Activated CD8-positive, alpha-beta memory T cell treated with anti-CD3 and anti-CD28 coated beads, Interleukin-2, amount 50 U/mL, for 48 hours (primary cell): ENCODE results near the gene GRN.
"Not testable (repeated sequence)": the region's sequence is repeated elsewhere in the genome, so short reads cannot be mapped to it uniquely, and the experiment has no call there.

Experiments used
- DNase-seq: peaks from one replicate; pipeline ENCODE4 v3.0.0-alpha.2; 2020

Gene GRN

GRCh38 chr17:44383861-44384260 is 38.8 kb downstream of the GRN start:
- no peak for DNase-seq

GRCh38 chr17:44384281-44384822 is 39.2 kb downstream of the GRN start:
- DNase-seq = no peak

GRCh38 chr17:44384823-44385286 is 39.8 kb downstream of the GRN start:
- no peak for DNase-seq

GRCh38 chr17:44385287-44386181 is 40.4 kb downstream of the GRN start:
- DNase-seq = peak; percentile 96

DNA sequence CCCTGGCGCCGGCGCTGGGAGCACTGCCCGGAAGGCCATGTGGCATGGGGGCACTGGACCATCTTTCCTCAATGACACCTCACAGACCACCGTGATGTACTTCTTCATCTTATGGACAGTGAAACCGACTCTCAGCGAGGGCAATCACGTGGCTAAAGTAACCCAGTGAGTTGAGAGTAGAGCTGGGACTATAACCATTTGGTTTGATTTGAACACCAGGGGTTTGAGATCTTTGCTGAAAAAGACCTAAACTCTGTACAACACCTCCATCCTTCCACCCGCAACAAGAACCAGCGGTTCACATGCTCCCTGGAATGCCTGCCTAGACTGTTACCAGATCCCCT is 41.1 kb downstream of the GRN start:
- no peak for DNase-seq

GRCh38 chr17:44387804-44388203 is 42.7 kb downstream of the GRN start:
- no peak for DNase-seq

DNA sequence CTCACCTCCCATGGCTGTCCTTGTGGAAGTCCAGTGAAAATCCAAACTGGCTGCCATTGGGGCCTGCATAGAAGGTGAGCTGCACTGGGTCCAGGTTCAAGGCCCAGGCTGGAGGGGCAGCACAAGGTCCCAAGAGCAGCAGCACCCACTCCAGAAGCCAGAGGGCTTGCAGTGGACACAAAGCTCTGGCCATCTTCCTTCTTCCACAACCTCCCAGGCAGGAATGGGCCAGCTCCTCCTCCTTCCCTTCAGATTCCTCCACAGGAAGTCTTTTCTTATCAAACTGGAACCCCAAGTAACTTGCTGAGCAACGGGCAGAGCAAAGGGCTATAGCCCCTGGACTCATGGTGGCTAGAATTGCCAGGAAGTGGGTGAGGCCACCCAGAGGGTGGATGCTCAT is 44.2 kb downstream of the GRN start, which contains the start of gene ITGA2B:
TSS of gene ITGA2B (minus strand) at position 369 of the 400 bp plus-strand sequence. CDS start at position 193, 176 bp downstream.
- no peak for DNase-seq

DNA sequence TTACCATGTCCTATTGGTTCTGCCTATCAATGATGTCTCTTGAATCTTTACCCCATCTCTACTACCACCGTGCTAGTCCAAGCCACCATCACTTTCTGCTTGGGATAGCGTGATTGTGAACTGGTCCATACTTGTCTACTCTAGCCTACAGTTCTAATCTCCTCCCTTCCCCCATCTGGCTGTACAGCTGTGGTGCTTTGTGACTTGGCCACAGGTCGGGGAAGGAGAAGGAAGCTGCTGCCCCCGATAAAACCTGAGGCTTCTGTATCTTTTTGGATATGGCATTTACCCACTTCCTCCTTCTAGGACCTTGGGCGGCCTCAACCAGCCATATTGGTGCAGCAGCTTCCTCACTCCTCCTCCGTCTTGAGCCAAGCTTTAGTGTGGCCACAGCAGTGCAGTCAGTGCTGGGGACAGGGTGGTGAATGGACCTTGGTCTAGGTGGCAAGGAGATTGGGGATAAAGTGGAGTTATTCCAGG is 44.7 kb downstream of the GRN start:
- peak; percentile 46 for DNase-seq

DNA sequence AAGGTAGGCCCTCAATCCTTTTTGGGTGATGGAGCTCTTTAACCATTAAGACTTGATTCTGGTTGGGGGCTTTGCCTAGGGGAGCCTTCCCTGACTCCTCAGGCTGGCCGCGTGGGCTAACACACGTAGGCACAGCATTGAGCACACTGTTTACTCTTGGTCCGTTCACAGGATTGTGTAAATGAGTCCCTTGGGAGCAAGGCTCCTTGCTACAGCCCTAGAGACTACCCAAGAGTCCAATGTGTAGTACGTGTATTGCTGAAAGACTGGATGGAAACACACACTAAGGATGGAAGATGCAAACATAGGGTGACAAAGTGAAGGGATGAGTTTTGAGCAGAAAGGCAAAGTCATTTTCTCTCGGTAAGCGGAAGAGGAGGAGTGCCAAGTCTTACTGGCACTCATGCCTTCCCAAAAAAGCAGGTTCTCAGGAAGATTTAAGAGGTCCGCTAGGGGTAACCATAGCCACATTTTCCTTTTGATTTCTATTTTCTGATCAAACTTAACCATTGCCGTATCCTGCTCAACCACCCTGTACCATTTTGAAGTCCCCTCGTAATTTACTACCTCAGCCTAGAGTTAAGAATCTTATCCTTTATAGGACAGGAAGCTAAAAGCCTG is 45.3 kb downstream of the GRN start:
- peak; percentile 20 for DNase-seq

GRCh38 chr17:44394112-44394511 is 49.0 kb downstream of the GRN start:
- DNase-seq = not testable (repeated sequence)

- DNase-seq = no peak
Measured at GRCh38 chr17:44394833-44395232, 49.7 kb downstream of the GRN start.

DNA sequence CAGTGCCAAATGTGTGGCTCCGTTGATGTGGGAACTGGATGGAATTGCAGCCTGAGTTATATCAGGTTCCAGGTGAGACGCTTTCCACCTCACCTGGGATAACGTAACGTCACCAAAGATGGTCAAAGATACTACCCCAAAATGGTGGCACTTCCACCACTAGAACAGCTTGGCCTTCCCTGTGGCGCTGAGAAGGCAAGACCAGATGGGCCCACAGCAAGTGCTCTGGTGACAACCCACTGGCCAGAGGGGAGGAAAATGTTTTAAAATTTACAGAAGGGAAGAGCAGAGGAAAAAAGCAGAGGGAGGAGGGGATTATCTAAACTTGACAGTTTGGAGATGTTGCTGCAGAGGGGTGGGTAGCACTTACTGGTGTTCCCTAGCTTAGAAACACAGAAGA is 51.8 kb downstream of the GRN start:
- no peak for DNase-seq

DNA sequence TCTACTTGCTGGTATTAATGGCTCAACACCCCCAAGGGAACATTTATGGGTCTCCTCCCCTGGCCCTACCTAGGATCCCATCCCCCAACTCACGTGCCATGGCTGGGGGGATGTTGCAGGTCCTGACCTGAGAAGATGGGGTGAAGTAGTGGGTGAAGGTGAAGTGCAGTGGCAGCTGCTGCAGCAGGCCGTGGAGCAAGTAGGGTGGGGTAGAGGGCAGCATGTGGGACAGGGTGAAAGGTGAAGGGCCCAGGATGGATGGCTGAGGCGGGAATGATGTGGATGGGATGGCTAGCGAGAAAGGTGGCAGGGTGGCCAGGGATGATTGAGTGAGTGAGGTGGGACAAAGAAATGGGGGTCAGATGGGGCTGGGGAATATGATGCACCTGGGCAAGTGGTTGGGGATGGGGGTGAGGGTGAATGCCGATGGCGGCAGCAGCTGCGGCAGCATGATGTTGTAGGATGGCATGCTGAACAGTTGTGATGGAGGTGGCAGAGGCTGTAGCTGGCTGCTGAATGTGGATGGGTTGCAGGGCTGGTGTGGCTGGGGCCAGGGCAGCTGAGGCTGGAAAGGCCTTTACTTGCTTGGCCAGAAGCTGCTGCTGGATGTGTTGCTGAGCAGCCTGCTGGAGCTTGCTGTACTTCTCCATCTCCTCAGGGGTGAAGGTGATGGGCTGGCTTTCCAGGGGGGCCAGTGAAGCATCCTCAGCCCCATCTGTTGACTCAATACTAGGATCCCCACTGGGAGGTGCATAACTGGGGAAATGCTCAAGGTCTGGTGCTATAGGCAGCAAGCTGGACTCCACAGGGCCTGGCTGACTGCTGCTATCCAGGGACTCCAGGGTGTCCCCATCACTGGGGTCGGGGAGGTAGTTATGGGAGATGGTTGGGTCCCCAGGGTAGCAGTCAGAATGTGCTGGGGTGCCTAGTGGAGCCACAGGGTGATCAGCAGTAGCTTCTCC is 52.7 kb downstream of the GRN start:
- no peak for DNase-seq

- no peak for DNase-seq
Measured at GRCh38 chr17:44398692-44399691, 53.9 kb downstream of the GRN start.

DNA sequence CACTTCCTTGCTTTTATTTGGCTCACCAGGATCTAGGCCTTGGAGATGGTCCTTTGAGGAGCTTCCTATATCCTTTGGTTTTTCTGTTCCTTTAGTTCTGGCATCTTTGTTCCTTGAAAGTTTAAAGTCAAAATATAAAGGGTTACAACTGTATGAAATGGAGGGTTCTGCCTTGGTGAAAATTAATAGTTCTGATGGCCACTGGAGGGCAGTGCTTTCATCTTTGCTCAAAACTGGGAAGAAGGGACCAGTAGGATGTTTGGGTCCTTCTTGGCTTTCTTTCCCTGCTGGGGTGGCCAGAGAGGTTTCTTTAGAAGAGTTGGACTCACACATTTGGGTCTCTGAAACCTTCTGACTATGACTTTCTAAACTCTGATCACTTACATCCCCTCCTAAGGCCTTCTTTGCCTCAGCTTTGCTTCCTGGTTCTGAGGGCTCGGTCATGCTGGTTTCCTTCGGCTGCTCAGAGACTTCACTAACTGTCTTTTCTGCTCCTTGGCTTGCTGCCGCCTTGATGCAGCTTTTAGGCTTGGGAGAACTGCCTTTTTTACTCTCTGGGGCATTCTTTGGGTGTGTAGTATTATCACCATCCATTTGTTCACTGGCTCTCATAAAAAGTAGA is 55.2 kb downstream of the GRN start:
- DNase-seq = no peak
